Stimulated activated CD4-positive, alpha-beta T cell treated with anti-CD3 and anti-CD28 coated beads, Interleukin-1b, Interleukin-23, amount 100 ng/mL, for 48 hours (primary cell): ENCODE measurements around the gene PRR33.
"Not testable (repeated sequence)": the region's sequence is repeated elsewhere in the genome, so short reads cannot be mapped to it uniquely, and the experiment has no call there.

ENCODE experiments used
- DNase-seq: peaks from one replicate; pipeline ENCODE4 v3.0.0-alpha.2; 2020

PRR33 gene

DNA sequence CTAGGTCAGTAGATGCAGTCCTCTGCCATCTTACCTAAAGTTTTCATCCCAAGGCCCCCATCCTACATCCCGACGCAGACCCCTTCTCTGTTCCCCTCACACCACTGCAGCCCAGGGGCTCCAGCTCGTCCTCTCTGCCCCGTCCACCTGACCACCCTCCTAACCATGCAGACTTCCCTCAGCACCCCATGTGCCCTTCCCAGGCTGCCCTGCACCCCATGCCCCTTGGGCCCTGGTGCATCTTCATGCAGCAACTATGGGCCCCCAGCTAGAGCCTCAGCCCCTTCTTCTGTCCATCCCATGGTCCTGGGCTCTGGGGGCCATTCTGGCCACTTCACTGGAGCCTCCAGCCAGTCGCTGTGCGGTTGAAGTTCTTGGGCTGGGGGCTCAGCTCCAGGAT, 2.9 kb downstream of the PRR33 start:
- DNase-seq, result no peak

DNA sequence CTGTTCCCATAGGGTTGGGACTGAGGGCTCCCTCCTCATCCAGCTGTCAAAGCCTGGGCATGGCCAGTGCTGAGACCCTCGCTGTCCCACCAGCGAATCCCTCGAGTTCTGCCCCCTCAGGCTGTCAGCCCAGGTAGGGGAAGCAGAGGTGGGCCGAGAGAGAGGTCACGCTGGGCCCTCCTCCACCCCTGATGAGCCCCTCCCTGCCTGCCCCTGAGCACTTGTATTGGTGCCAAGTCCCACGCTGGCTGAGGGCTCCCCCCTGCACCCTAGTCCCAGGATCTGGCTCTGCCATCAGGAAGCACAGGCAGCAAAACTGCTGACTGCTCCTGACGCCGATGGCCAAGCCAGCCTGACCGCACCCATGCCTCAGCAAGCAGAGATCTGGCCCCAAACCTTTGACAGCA, 3.3 kb downstream of the PRR33 start:
- no peak for DNase-seq

DNA sequence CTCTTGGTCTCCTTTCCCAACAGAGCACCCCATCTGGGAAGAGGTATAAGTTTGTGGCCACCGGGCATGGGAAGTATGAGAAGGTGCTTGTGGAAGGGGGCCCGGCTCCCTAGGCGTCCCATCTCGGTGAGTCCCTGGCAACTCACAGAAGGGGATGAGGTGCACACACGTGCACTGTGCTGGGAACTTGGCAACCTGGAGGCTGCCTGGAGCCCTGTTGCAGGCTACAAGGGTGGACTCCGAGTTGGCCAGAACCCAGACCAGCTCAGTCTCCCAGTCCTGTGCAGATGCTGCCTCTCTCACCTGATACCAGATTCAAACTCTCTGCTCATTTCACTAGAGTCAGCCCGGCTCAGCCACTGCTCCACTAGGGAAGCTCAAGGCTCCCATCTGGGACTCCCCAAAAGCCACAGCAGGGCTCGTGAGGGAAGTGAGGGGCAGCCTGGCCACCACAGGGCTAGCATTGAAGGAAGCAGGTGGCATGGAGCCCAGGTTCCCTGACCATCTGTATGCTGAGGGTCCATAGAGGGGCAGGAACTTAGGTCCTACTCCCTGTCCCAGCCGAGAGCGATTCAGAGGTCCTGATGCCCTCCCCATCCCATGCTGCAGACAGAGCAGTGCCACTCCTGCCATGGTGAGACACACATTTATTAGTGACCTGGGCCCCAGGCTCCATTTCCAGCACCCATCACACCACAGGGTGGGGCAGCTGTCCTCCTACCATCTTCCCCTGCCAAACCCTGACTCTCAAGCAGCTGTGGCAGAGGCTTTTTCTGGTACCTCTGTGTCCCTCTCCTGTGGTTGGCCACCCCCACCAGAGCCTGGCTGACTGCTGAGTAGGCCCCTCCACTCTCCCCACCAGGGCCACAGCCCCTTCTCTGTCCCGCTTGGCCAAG, 4.0 kb downstream of the PRR33 start:
- DNase-seq, result no peak

DNA sequence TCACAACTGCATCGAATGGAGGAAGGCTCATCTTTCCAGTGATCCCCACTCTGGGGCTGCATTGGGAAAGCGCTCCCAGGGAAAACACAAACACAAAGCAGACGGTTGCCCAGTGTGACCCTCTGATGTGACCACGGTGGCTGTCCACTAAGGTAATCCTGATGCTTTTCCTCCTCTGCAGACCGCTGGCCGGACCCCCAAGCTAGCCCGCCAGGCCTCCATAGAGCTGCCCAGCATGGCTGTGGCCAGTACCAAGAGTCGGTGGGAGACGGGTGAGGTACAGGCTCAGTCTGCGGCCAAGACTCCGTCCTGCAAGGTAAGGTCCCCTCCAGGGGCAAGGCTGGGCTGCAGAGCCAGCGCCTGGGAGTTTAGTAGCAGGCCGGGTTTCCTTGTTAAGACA, 5.1 kb downstream of the PRR33 start:
- not testable (repeated sequence) for DNase-seq

DNA sequence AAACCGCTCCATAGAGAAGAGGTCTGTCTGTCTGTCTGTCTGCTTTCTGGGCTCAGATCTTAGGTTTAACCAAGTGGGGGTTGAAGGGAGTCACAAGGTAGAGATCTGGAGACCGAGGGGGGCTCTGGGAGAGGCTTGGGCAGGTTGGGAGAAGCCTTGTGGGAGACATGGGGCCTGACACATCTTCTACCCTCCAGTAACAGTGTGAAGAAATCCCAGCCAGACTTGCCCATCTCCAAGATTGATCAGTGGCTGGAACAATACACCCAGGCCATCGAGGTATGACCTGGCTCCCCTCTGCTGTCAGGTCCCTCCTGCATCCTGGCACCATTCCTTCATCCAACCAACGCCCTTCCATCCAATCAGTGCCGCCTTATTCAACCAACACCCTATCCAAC, 7.4 kb downstream of the PRR33 start:
- DNase-seq, result no peak

DNA sequence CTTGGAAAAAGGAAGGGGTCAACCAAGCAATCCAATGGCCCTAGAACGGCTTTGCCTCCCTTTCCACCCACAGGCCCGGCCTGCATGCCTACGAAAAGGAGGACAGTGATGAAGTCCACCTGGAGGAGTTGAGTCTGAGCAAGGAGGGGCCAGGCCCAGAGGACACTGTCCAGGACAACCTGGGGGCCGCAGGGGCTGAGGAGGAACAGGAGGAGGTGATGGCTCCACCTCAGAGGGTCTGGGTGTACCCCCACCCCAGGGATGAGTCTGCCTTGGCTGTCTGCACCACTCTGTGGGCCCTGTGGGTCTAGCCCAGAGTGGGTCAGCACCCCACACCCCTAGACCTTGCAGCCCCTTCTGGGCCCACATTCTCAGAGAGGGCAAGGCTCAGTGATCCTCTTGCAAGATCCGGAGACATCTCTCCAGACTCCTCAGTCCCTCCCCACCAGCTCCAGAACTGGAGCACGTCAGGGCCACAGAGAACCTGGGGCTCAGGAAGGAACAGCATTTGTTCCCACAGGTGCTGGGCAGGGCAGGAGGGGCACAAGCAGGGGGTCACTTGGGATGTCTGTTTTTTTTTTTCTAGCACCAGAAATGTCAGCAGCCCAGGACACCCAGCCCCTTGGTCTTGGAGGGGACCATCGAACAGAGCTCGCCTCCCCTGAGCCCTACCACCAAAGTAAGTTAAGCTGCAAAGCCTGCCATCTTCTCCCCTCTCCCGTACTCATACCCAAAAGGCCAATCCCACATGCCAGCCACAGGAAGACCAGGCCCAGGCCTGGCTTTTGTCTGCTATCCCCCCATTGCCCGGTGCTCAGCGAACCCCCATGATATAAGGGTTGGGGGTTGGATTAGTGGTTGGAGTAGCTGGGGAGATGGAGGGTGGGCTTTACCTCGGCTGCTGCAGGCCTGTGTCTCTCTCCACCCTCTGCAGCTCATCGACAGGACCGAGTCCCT, 8.1 kb downstream of the PRR33 start:
- DNase-seq, result no peak

DNA sequence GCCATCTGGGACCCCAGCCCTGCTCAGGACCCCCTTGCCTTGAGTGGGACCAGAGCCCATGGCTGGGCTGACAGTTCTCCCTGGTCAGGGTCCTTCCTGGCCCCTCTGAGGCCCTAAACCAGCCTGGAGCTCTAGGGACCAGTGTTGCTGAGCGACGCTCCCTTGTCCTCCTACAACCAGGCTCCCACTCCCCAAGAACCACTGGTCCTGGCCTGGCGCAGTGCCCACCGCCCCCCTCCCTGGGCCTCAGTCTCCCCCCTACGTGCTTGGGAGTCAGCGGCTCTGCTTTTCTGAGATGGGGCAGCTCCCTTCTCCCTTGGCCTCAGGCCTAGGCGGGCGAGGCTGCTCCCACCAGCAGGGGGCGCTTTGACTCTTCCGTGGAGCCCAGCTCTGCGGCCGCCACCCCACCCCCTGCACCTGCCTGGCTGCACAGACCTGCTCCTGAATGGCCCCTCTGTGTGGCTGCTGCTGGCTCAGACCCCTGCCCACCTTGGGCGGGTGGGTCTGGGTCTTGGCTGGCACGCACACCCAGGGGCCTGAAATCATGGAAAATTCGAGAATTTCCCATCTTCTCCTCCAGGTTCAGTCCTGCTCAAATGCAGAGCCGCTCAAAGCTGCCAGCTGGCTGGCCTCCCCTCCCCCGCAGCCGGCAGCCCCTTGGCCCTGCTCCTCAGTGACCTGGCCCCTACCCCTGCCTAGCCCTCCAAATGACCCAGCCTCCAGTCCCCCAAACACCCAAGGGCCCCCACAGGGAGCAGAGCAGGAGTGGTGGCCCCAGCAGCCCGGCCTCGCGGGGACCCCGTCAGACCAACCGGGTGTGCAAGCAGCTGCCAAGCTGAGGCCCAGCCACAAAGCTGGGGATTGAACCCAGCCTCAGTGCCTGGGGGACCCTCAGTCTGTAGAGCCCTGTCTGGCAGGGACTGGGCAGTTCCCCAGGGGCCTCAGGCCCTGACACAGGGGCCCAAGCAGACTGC, 9.1 kb downstream of the PRR33 start:
- peak; percentile 71 for DNase-seq

DNA sequence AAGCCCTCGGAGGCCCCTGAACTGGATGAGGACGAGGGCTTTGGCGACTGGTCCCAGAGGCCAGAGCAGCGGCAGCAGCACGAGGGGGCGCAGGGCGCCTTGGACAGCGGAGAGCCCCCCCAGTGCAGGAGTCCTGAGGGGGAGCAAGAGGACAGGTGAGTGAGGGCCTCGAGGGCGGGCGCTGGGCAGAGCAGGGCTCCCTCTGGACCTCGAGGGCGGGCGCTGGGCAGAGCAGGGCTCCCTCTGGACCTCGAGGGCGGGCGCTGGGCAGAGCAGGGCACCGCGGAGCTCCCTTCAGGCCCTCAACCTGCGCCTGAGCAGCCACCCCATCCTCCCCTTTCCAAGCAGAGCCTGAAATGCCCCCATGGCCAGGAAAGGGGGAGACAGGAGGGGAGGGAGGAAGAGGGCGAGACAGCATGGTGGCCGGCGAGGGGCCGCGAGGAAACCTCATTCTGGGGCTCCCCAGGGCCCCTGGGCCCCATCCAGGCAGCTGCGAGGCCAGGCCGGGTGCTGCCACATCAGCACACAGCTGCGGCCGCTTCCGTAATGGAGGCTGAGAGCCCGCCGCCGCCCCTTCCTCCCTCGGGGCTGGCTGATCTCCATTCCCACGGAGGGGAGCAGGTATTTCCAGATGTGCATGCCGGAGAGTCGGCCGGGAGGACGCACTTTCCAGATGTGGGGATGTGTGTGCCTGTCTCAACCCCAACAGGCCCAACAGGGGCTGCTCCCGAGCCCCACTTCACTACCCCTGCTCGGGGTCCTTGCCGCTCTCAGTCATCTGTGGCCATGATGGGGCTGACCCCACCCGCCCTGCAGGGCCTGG, 10.0 kb downstream of the PRR33 start:
- DNase-seq, result no peak

DNA sequence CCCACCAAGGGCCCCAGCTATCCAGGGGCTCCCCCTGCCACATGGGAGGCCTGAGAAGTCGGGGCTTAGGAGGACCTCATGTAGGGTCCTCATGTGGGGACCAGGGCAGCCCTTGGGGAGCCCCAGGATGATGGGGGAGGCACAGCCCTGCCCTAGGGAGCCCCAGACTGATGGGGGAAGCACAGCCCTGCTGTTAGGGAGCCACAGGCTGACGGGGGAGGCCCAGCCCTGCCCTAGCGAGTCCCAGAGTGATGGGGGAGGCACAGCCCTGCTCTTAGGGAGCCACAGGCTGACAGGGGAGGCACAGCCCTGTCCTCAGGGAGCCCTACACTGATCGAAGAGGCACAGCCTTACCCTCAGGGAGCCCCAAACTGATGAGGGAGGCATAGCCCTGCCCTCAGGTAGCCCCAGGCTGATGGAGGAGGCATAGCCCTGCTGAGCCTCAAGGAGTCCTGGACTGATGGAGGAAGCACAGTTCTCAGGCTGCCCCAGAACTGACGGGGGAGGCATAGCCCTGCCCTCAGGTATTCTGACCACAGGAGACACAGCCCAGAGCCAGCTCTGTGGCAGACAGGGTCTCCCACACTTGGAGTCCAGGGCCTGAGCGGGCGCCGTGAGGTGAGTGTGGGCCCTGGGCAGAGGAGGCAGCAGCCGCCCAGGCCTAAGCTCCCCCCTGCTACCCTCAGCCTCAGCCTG, 10.8 kb downstream of the PRR33 start:
- no peak for DNase-seq

DNA sequence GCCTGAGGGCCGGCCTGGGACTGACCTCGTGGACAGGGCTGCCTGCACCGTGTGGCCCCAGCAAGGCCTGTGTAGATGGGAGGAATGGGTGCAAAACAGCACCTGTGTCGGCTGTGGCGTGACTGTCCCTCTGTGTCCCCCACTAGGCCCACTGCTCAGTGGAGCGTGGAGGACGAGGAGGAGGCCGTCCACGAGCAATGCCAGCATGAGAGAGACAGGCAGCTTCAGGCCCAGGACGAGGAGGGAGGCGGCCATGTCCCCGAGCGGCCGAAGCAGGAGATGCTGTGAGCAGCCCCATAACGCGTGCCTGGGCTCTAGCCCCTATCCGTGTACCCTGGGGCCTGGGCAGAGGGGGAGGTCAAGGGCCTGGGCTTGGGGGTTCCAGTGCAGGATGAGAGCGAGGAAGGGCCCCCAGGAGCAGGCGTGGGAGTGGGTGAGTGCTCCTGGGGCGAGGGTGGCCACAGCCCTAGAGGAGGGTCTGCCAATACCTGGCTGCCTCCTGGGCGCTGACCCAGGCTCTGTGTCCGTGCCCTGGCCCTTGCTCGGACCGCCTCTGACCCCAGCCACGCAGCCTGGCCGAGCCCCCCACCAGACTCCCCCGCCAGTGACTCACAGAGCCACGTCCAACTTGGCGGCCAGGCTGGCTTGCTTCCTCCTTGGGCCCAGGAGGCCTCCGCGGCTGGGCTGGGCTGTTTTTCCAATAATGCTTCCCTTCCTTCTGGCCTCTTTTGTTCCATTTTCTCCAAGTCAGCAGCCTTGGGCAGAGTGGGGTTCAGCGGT, 11.6 kb downstream of the PRR33 start:
- DNase-seq, result no peak

DNA sequence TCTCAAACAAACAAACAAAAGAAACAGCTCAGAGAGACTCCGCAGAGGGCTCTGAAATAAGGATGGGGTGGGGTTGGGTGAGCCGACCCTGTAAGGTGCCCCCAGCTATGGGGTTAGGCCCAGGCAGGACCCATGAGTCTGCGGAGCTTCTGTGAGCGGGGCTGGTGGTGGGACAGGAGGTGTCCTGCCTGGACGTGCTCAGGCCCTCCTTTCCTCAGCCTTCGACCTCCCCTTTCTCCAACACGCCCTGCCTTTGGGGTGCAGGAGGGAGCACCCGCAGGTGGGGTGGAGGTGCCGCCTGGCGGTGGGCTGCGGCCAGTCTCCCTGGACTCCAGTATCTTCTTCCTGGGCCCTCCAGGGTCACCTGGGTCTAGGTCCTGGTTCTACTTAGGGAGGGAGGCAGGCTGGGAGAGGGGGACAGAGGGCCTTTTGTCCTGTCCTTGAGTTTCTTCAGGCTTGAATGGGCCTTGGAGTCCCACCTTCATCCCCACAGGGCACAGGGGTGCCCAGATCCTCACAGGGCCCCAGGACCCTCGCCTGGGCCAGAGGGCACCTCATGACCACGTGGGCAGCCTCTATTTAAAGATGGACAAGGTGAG, 12.3 kb downstream of the PRR33 start:
- DNase-seq, result no peak

DNA sequence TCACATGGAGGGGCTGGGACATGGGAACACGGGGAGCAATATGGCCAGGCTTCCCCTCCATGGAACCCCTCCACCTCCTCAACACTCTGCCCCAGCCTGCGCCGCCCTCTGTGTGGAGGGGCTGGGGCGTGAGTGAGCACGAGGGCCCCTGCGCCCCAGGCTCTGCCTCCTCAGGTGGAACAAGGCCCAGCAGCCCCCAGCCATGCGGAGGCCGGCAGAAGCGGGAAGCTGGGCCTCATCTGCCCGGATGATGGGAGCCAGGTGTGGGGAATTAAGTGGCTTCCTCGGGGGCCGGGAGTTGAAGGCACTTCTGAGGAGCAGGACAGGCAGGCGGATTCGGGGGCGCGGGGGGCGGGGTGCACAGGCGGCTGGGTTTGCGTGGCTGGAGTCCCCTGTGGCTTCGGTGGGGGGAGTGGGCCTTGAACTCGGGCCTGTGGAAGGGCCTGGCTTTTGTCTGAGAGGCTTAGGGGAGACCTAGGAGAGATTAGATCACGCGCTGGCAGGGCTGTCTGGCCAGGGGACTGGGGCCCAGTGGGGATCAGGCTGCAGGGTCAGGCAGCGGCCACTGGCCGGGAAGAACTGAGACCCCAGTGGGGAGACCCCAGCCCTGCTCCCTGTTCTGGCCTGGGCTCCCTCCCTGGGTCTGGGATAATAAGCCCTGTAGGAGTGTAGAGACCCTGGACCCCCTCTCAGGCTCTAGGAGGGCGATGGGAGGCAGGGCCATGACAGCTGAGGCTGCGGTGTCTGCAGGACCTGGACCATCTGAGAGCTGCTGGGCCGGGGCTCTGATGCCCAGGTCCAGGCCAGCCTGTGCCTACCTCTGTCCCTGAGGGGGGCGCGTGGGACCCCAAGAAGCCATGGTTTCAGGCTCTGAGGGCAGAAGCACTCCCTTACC, 13.3 kb downstream of the PRR33 start:
- DNase-seq, result no peak

DNA sequence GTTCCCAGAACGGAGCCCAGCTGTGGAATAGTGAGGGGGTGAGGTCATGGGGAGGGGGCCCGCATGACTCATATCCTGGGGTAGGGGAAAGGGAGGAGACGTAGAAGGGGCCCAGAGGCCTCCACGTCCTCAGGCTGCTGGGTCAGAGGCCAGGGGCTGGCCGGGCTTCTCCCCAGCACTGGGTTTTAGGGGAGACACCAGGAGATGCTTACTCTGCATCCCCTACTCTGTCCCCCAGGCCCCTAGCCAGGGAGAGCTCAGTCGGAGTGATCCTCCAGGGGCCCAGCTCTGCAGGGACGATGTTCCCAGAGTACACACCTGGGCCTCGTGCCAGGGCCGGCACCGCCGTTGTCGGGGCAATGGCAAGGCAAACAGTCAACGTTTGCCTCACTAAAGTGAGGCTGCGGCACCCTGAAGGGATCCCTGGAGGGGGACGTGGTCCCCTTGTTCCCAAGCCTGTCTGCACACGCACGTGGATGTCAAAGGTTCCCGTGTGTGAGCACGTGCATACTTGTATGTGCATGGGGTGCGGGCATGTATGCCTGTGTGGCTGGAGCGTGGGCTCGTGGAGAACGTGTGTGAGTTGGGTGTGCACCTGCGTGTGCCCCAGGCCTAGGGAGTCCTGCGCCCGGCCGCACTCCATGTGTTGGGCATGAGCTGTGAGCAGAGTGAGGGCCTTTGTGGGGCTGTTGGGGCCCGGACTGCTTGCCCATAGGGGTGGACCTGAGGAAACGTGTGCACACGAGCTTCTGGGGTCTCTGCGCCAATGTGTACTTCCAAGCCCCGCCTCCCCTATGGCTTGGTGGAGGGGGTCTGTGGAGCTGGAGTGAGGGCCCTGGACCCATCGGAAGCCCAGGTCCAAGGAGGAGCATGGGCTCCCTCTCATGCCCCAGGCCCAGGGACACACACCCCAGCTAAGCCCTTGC, 14.2 kb downstream of the PRR33 start:
- no peak for DNase-seq

DNA sequence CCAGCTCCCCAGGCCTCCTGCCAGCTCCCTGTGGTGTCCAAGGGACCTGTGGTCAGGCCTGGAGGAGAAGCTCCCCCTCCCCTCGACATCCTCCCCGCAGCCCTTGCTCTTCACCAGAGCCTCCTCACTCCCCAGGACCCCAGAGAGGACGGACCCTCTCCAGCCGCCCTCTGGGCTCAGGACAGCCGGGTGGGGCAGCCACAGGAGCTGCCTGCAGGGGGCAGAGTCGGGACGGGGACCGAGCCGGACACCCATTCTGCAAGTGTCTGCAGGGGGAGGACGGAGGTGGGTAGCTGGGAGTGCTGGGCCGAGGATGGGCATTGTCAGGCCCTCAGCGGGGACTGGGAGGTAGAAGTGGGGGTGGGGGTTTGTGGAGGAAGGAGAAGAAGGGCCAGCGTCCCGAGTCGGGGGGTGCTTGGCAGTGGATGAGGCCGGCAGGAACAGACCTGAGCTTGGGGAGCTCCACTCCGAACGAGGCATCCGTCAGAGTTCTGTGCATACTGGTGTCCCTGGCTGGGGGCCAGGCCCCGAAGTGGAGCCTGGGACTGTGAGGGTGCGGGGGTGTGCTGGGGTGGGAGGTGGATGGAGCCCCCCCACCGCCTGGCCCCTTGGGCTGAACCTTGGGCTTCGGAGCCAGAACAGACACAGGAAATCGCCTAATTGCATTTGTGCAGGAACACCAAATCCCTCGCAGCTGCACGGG, 15.2 kb downstream of the PRR33 start:
- DNase-seq, result no peak

DNA sequence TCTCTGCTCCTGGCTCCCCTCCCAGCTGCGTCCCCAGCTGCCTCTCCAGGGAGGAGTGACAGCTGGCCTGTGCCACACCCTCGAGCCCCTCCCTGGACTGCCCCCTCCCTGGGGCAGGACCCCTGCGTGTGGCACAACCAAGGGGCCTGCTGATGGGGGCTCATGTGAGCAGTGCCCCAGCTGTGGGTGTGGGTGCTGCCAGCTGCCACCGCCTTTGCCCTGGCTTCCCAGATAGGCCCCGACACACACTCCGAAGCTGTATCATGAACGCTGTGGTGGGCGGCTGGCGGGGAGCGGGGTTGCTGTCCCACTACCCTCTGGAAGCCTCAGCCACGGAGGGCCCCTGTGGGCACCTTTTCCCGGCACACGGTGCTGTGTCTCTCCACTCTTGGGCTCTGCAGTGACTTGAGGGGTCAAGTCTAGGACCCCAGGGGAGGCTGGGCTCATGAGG, 15.8 kb downstream of the PRR33 start:
- DNase-seq, result not testable (repeated sequence)

DNA sequence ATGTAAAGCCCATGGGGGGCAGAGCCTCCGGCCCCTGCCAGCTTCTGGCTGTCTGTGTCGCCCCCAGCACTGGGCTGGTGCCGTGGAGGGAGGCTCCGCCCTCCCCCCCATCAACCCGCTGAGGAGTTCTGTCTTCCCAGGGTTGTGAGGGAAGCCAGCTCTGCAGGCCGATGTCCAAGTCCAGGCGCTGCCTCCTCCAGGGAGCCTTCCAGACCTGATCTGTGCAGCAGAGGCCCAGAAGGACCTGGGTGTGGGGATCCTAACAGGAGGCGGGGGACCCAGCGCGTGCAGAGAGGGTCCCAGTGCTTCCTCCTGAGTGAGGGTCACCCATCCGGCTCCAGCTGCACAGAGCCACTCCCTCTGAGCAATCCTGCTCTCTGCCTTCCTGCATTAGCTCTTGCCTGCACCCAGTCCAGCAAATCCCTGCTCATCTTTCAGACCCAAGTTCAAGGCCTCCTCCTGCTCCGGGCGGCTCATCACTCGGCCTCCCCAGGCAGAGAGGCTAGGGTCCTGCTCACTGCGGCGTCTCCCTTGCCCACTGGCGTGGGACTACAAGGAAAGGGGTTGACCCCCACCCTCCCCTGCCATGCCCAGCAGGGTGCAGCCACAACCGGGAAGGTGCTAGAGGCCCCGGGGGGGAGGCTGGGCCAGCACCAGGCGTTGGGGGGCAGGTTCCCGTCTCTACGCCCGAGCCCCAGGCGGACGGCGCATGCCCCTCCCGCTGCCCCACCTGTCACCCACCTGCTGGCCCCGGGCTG, 16.4 kb downstream of the PRR33 start:
- DNase-seq, result no peak
